Osteoblast (primary cell): ENCODE measurements around the gene PTPN22. TPM values are rescaled to one million over a fixed set of nuclear protein-coding genes. Genes with fewer than 3 reads are reported as not detected.
A peak's percentile ranks its signal among the peaks of the same experiment; 100 is the strongest.

Source experiments
- DNase-seq: peaks from one replicate; pipeline ENCODE4 v3.0.0; 2011; ENCODE audit warnings: low spot score, mixed read lengths; ENCODE audit not compliant: insufficient read length; ENCODE audit errors: missing footprints
- H2AFZ ChIP-seq: 2 replicates; pipeline ENCODE4 v1.6.0; 2011; ENCODE audit warnings: mild to moderate bottlenecking, low read length
- H3K27ac ChIP-seq: 2 replicates; pipeline ENCODE4 v1.5.1; 2011; ENCODE audit warnings: mild to moderate bottlenecking, low read depth, low read length, moderate library complexity
- H3K27me3 ChIP-seq: 2 replicates; pipeline ENCODE4 v1.6.0; 2012; ENCODE audit warnings: mild to moderate bottlenecking, control low read depth, inconsistent platforms, low read length, moderate library complexity; ENCODE audit not compliant: insufficient read depth
- H3K36me3 ChIP-seq: 2 replicates; pipeline ENCODE4 v1.5.1; 2011; ENCODE audit warnings: mild to moderate bottlenecking, low read length, control low read depth, moderate library complexity; ENCODE audit not compliant: insufficient read depth
- H3K4me1 ChIP-seq: 2 replicates; pipeline ENCODE4 v1.5.1; 2011; ENCODE audit warnings: mild to moderate bottlenecking, low read length, control low read depth, moderate library complexity; ENCODE audit not compliant: insufficient read depth
- H3K4me2 ChIP-seq: 2 replicates; pipeline ENCODE4 v1.6.0; 2011; ENCODE audit warnings: mild to moderate bottlenecking, low read length; ENCODE audit not compliant: insufficient read depth
- H3K4me3 ChIP-seq: fragments of 200-600 bp; sonication (generic); 3 replicates; pipeline ENCODE4 v1.5.1; 2012; ENCODE audit warnings: mild to moderate bottlenecking, low read length, inconsistent platforms; ENCODE audit not compliant: insufficient read depth
- H3K79me2 ChIP-seq: 2 replicates; pipeline ENCODE4 v1.6.0; 2012; ENCODE audit warnings: mild to moderate bottlenecking, low read length, control low read depth, inconsistent platforms; ENCODE audit not compliant: insufficient read depth
- H3K9me3 ChIP-seq: 2 replicates; pipeline ENCODE4 v1.5.1; 2011; ENCODE audit warnings: low read depth, low read length, control low read depth
- H4K20me1 ChIP-seq: 2 replicates; pipeline ENCODE4 v1.6.0; 2012; ENCODE audit warnings: mild to moderate bottlenecking, low read length, control low read depth; ENCODE audit not compliant: insufficient read depth
- total RNA-seq: library from RNA; depleted of rRNA; stranded (reverse); fragments of >200 nt; gene quantifications from 2 replicates; pipeline ENCODE4 v1.2.3, GENCODE V29; 2012
- TF ChIP-seq, protein P1 (sequence below): IDR thresholded peaks from 2 replicates; pipeline ENCODE4 v1.5.1; 2011; ENCODE audit warnings: mild to moderate bottlenecking, low read depth, low read length, moderate library complexity; ENCODE audit errors: extremely low read depth

Gene PTPN22
- total RNA-seq, 1 donor, result 1.1 TPM

DNA sequence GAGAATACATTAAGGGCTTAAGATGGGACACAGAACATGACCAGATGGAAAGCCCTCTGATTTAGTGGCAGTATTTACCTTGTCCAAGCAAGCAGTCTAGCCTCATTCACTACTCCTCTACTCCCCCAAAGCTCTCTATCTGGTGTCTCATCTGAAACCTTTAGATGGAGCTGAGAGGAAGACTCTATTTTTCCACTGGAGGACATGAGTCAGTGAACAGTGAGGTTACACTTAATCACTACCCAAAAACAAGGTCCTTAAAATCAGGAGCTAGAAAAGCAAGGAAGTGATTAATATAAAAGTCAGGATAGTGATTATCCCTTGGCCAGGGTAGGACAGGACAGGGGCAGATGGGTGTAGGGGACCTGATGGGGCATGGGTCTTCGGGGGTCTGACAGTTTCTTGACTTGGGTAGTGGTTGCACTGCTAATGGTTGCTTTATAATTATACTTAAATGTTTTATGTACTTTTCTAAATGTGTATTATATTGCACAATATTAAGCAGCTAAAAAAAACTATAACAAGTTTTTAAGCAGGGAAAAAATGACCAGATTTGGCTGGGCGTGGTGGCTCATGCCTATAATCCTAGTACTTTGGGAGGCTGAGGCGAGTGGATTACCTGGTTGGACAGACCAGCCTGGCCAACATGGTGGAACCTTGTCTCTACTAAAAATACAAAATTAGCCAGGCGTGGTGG, 3.0 kb downstream of the PTPN22 start:
- H3K79me2 ChIP-seq, result no peaks in the 10 kb centered on the region
- TF ChIP-seq, protein P1, sequence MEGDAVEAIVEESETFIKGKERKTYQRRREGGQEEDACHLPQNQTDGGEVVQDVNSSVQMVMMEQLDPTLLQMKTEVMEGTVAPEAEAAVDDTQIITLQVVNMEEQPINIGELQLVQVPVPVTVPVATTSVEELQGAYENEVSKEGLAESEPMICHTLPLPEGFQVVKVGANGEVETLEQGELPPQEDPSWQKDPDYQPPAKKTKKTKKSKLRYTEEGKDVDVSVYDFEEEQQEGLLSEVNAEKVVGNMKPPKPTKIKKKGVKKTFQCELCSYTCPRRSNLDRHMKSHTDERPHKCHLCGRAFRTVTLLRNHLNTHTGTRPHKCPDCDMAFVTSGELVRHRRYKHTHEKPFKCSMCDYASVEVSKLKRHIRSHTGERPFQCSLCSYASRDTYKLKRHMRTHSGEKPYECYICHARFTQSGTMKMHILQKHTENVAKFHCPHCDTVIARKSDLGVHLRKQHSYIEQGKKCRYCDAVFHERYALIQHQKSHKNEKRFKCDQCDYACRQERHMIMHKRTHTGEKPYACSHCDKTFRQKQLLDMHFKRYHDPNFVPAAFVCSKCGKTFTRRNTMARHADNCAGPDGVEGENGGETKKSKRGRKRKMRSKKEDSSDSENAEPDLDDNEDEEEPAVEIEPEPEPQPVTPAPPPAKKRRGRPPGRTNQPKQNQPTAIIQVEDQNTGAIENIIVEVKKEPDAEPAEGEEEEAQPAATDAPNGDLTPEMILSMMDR, result no peak
- no peak overlapping the region for H3K4me2 ChIP-seq
- no peak overlapping the region for H3K4me3 ChIP-seq
- H4K20me1 ChIP-seq, result no peaks in the 10 kb centered on the region
- H3K27me3 ChIP-seq, result no peaks in the 10 kb centered on the region
- peak overlapping the region; percentile 81 for H2AFZ ChIP-seq
- H3K9me3 ChIP-seq, result no peaks in the 10 kb centered on the region
- H3K4me1 ChIP-seq, result peaks cover 30% of the 10 kb centered on the region
- H3K27ac ChIP-seq, result peak overlapping the region; percentile 17
- no peaks in the 10 kb centered on the region for H3K36me3 ChIP-seq
- DNase-seq, result peak; percentile 50

GRCh38 chr1:113861641-113862040, 9.9 kb downstream of the PTPN22 start:
- Histone ChIP-seq H3K27me3 (no peaks in the 10 kb centered on the region), H3K4me1 (peaks cover 21% of the 10 kb centered on the region), H3K4me3 (no peak overlapping the region), H2AFZ (no peak overlapping the region), H4K20me1 (no peaks in the 10 kb centered on the region), H3K27ac (peak overlapping the region; percentile 92), H3K36me3 (no peaks in the 10 kb centered on the region), H3K9me3 (no peaks in the 10 kb centered on the region), H3K79me2 (no peaks in the 10 kb centered on the region), H3K4me2 (no peak overlapping the region)
- TF ChIP-seq, protein P1, result no peak
- no peak for DNase-seq

DNA sequence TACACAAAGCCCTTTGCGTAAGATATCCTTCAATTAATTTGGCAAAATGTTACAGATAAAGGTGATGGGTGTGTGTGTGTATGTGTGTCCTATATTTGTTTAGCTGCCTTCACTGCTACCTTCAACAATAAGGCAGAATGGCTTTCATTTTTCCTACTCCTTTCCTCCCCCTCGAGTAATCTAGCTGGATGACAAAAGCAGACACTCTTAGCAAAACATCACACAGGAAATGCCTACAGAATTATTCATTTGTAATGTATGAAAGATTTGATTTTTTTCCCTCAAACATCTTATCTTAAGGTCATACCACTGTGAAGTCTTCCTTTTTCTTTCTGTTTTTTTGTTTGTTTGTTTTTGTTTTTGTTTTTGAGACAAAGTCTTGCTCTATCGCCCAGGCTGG, 10.6 kb downstream of the PTPN22 start:
- TF ChIP-seq, protein P1, result no peak
- H3K4me1 ChIP-seq, result peaks cover 21% of the 10 kb centered on the region
- H3K36me3 ChIP-seq, result no peaks in the 10 kb centered on the region
- DNase-seq, result no peak
- peak overlapping the region; percentile 73 for H3K4me2 ChIP-seq
- no peaks in the 10 kb centered on the region for H3K9me3 ChIP-seq
- no peaks in the 10 kb centered on the region for H3K79me2 ChIP-seq
- H4K20me1 ChIP-seq, result no peaks in the 10 kb centered on the region
- no peaks in the 10 kb centered on the region for H3K27me3 ChIP-seq
- H3K27ac ChIP-seq, result peak overlapping the region; percentile 92
- H3K4me3 ChIP-seq, result peak overlapping the region; percentile 3
- H2AFZ ChIP-seq, result peak overlapping the region; percentile 56

GRCh38 chr1:113859478-113860175, 11.9 kb downstream of the PTPN22 start:
- H3K36me3 ChIP-seq, result no peaks in the 10 kb centered on the region

More at GRCh38 chr1:113859478-113860175, 11.9 kb downstream of the PTPN22 start:
- Histone ChIP-seq H4K20me1 (no peaks in the 10 kb centered on the region), H3K9me3 (no peaks in the 10 kb centered on the region), H3K79me2 (no peaks in the 10 kb centered on the region), H3K4me1 (peaks cover 21% of the 10 kb centered on the region), H2AFZ (peak overlapping the region; percentile 86), H3K4me3 (peak overlapping the region; percentile 44), H3K4me2 (peak overlapping the region; percentile 68), H3K27me3 (no peaks in the 10 kb centered on the region), H3K27ac (peak overlapping the region; percentile 92)
- DNase-seq, result no peak
- TF ChIP-seq, protein P1, result no peak
